22Rv1 (cell line): ENCODE measurements around the gene LYPD1.

Experiments
- ZFX ChIP-seq: fragments of 450-650 bp; IDR thresholded peaks from 2 replicates; pipeline ENCODE4 v1.6.1; 2017; ENCODE audit warnings: antibody characterized with exemption, borderline replicate concordance
- TF ChIP-seq, protein P1 (sequence below): fragments of 450-650 bp; IDR thresholded peaks from 2 replicates; pipeline ENCODE4 v1.5.1; 2017; ENCODE audit warnings: mild to moderate bottlenecking

DNA sequence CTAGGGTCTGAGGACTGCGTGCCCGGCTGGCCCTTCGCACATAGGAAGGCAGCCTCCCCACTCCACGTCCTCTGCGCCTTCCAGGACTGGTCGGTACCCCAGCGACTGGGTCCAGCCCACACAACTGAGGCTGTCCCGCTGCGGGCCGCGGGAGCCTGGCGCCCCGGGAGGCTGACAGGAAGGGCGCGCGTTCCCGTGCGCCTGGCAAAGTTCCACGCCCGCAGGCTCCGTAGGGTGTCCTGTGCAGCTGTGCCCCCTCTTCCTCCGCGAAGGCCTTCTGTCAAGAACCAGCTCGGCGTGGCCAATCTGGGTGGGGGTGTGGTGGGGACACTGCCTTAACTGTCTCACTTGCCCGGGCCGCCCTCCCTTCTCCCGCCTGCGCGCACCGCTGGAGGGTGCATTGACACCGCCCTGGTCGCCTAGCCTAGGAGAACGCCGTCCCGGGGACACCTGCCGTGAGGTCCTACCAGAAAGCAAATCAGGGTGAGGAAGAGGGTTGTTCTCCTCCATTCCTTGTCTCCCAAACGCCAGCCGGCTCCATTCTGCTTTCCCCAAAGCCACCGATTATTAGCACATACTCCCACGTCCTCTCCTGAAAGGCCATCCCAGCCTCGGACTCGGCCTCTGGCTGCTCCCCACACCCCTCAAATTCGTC lies 618 bp upstream of the LYPD1 start:
- TF ChIP-seq, protein P1, sequence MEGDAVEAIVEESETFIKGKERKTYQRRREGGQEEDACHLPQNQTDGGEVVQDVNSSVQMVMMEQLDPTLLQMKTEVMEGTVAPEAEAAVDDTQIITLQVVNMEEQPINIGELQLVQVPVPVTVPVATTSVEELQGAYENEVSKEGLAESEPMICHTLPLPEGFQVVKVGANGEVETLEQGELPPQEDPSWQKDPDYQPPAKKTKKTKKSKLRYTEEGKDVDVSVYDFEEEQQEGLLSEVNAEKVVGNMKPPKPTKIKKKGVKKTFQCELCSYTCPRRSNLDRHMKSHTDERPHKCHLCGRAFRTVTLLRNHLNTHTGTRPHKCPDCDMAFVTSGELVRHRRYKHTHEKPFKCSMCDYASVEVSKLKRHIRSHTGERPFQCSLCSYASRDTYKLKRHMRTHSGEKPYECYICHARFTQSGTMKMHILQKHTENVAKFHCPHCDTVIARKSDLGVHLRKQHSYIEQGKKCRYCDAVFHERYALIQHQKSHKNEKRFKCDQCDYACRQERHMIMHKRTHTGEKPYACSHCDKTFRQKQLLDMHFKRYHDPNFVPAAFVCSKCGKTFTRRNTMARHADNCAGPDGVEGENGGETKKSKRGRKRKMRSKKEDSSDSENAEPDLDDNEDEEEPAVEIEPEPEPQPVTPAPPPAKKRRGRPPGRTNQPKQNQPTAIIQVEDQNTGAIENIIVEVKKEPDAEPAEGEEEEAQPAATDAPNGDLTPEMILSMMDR: no peak
- TF ChIP-seq ZFX: no peak
